K562 (cell line): ENCODE measurements around the gene F11R. TPM values are rescaled to one million over a fixed set of nuclear protein-coding genes. Genes with fewer than 3 reads are reported as not detected.

Experiments
- BMI1 ChIP-seq: fragments of 150-350 bp; IDR thresholded peaks from 2 replicates; pipeline ENCODE4 v1.6.1; 2014; ENCODE audit warnings: low read length
- E2F3 ChIP-seq: fragments of 250-450 bp; sonication (Bioruptor Pico); IDR thresholded peaks from 2 replicates; pipeline ENCODE4 v1.4.0; 2020; ENCODE audit warnings: mild to moderate bottlenecking
- GTF2F1 ChIP-seq: IDR thresholded peaks from 2 replicates; pipeline ENCODE4 v1.6.1; 2011; ENCODE audit warnings: low read depth, low read length, improper control_type of control experiment
- KDM4B ChIP-seq, 2 experiments: fragments of 450-650 bp in 1 of 2; sonication (generic) in 1 of 2; IDR thresholded peaks; 2 replicates each; pipeline ENCODE4 v1.6.1; 2016 to 2017; ENCODE audit warnings: borderline replicate concordance in 2 of 2, antibody characterized with exemption in 1 of 2, low read depth in 1 of 2, mild to moderate bottlenecking in 1 of 2
- LCOR ChIP-seq: sonication (generic); formaldehyde crosslinking; IDR thresholded peaks from 2 replicates; pipeline ENCODE4 v1.8.0; 2022; ENCODE audit warnings: mild to moderate bottlenecking, missing genetic modification reagents
- MAZ ChIP-seq, 2 experiments: fragments of 450-650 bp in 1 of 2; sonication (generic) in 1 of 2; formaldehyde crosslinking; IDR thresholded peaks in 1 of 2; conservative IDR thresholded peaks in 1 of 2; 2 replicates each; pipeline versions ENCODE4 v1.4.0 to v1.5.0; 2020; ENCODE audit warnings: mild to moderate bottlenecking in 1 of 2, missing genetic modification reagents in 1 of 2
- RBM14 ChIP-seq: fragments of 200-400 bp; formaldehyde crosslinking; IDR thresholded peaks from 2 replicates; pipeline ENCODE4 v1.6.1; 2018; ENCODE audit warnings: low read depth, mild to moderate bottlenecking, low read length, moderate library complexity, borderline replicate concordance; ENCODE audit not compliant: insufficient read depth
- SMARCA4 ChIP-seq: fragments of 450-650 bp; IDR thresholded peaks from 2 replicates; pipeline ENCODE4 v1.6.1; 2016
- SP1 ChIP-seq: sonication (generic); formaldehyde crosslinking; IDR thresholded peaks from 2 replicates; pipeline ENCODE4 v1.8.1; 2022; ENCODE audit warnings: mild to moderate bottlenecking, missing genetic modification reagents
- TBP ChIP-seq: optimal IDR thresholded peaks from 2 replicates; pipeline ENCODE3; 2011; ENCODE audit warnings: low read depth, low read length, improper control_type of control experiment
- ZNF143 ChIP-seq: sonication (generic); formaldehyde crosslinking; IDR thresholded peaks from 2 replicates; pipeline ENCODE4 v1.9.0; 2022; ENCODE audit warnings: mild to moderate bottlenecking, missing genetic modification reagents
- ZNF175 ChIP-seq: fragments of 200-800 bp; sonication (Bioruptor generic); IDR thresholded peaks from 2 replicates; pipeline ENCODE4 v1.6.1; 2016; ENCODE audit warnings: low read depth, mild to moderate bottlenecking, missing genetic modification characterization, missing compliant biosample characterization
- ZNF76 ChIP-seq: fragments of 250-450 bp; sonication (Bioruptor Pico); IDR thresholded peaks from 2 replicates; pipeline ENCODE4 v1.4.0; 2020; ENCODE audit warnings: mild to moderate bottlenecking, moderate library complexity, borderline replicate concordance
- ZNF77 ChIP-seq: fragments of 250-450 bp; sonication (Bioruptor Pico); IDR thresholded peaks from 2 replicates; pipeline ENCODE4 v1.5.0; 2020
- polyA plus RNA-seq, 8 experiments: library from polyadenylated mRNA; depleted of rRNA in 4 of 8; stranded (reverse) in 5 of 8; unstranded in 3 of 8; fragments of >200 nt; fragmentation: Nextera tagmentation in 2 of 8; fragmentation: Illumina TruSeq in 1 of 8; extraction: Ambion mirVana in 2 of 8; extraction: Trizol in 1 of 8; gene quantifications; 2 replicates each; pipeline versions ENCODE4 v1.2.1 to v1.2.3, GENCODE V29; 2011 to 2014; ENCODE audit warnings: inconsistent platforms in 1 of 8, missing spikeins in 1 of 8
- total RNA-seq, 7 experiments: library from RNA; depleted of rRNA in 6 of 7; stranded (reverse); fragments of >200 nt in 6 of 7; fragmentation: Illumina TruSeq in 2 of 7; extraction: Trizol in 2 of 7; gene quantifications; 2 replicates each; pipeline versions ENCODE4 v1.2.1 to v1.2.3, GENCODE V29; 2011 to 2021; ENCODE audit warnings: low replicate concordance in 1 of 7
- TF ChIP-seq, protein P1 (sequence below): fragments of 450-650 bp; IDR thresholded peaks from 2 replicates; pipeline ENCODE4 v1.7.0; 2016; ENCODE audit warnings: borderline replicate concordance
- TF ChIP-seq, protein P2 (sequence below): IDR thresholded peaks from 3 replicates; pipeline ENCODE4 v1.6.1; 2011; ENCODE audit warnings: borderline replicate concordance, mild to moderate bottlenecking; ENCODE audit not compliant: insufficient read length, insufficient read depth
- TF ChIP-seq, protein P3 (sequence below): fragments of 450-650 bp; formaldehyde crosslinking; IDR thresholded peaks from 2 replicates; pipeline ENCODE4 v1.4.0; 2020; ENCODE audit warnings: mild to moderate bottlenecking
- TF ChIP-seq, protein P4 (sequence below): fragments of 250-450 bp; sonication (Bioruptor Pico); IDR thresholded peaks from 2 replicates; pipeline ENCODE4 v1.8.0; 2022; ENCODE audit warnings: inconsistent platforms
- TF ChIP-seq, protein P5 (sequence below): fragments of 250-450 bp; sonication (Bioruptor Pico); IDR thresholded peaks from 2 replicates; pipeline ENCODE4 v1.5.0; 2022; ENCODE audit warnings: mild to moderate bottlenecking

F11R gene
- total and polyA plus RNA-seq, 9 of the 15 experiments (the other 6 are each of a cell fraction or from before 2014, with no cell fraction given), result 27.4 to 187 (median 52.5) TPM

DNA sequence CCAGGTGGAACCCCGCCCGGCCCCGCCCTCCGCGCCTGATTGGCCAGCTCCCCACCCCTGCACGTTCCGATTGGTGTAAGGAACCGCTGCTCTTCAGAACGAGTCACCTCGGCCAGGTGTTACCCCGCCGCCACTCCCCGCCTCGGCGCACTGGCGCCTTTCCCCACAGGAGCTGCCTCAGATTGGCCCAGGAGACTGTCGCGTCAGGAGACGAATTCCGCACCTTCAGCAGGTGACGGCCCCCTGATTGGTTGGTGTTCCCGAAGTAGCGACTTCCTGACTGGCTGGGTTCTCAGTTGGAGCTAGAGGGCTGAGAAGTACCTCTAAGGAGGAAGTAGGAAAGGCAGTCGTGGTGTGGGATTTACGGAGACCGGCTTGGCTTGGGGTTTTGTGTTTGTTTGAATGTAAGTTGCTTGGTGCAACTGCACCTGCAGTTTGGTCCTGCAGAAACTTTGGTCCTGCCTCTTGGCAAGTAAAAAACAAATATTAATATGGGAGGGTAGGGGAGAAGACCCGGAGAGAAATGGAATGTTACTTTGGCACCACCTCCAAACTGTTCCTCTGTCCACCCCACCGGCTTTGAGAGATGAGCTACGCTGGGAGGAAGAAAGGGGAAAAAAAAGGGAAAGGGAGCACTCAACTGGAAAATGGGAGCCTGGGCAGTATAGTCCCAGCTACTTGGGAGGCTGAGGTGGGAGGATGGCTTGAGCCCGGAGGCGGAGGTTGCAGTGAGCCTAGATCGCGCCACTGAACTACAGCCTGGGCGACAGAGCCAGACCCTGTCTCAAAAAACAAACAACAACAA lies 415 bp upstream of the F11R start (continued):
- TF ChIP-seq, protein P1, sequence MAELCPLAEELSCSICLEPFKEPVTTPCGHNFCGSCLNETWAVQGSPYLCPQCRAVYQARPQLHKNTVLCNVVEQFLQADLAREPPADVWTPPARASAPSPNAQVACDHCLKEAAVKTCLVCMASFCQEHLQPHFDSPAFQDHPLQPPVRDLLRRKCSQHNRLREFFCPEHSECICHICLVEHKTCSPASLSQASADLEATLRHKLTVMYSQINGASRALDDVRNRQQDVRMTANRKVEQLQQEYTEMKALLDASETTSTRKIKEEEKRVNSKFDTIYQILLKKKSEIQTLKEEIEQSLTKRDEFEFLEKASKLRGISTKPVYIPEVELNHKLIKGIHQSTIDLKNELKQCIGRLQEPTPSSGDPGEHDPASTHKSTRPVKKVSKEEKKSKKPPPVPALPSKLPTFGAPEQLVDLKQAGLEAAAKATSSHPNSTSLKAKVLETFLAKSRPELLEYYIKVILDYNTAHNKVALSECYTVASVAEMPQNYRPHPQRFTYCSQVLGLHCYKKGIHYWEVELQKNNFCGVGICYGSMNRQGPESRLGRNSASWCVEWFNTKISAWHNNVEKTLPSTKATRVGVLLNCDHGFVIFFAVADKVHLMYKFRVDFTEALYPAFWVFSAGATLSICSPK, result 0 out of 2 replicates have a peak, but pooled peaks have one; percentile 65
- TF ChIP-seq LCOR (CRISPR knock-in tag) (peak; percentile 12; the same call in 1 of the 2 replicates), SP1 (no peak; the same call in 1 of the 2 replicates), ZNF77 (CRISPR knock-in tag) (no peak), BMI1 (no peak), MAZ (CRISPR knock-in tag; conservative IDR thresholded peaks at IDR 0.05 in 1 of 2, IDR thresholded peaks at IDR 0.05 in 1 of 2) (no peak), ZNF143 (no peak), GTF2F1 (no peak), RBM14 (no peak), ZNF76 (CRISPR knock-in tag) (no peak), KDM4B (IDR thresholded peaks at IDR 0.05; ENCODE audit: borderline replicate concordance in 2 of 2, low read depth in 1 of 2) (no peak), SMARCA4 (peak; percentile 22; the same call in 1 of the 2 replicates), E2F3 (CRISPR knock-in tag) (no peak), ZNF175 (CRISPR knock-in tag) (no peak), TBP (peak; percentile 64)
- TF ChIP-seq, protein P2, sequence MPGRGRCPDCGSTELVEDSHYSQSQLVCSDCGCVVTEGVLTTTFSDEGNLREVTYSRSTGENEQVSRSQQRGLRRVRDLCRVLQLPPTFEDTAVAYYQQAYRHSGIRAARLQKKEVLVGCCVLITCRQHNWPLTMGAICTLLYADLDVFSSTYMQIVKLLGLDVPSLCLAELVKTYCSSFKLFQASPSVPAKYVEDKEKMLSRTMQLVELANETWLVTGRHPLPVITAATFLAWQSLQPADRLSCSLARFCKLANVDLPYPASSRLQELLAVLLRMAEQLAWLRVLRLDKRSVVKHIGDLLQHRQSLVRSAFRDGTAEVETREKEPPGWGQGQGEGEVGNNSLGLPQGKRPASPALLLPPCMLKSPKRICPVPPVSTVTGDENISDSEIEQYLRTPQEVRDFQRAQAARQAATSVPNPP, result no peak
- TF ChIP-seq, protein P3, sequence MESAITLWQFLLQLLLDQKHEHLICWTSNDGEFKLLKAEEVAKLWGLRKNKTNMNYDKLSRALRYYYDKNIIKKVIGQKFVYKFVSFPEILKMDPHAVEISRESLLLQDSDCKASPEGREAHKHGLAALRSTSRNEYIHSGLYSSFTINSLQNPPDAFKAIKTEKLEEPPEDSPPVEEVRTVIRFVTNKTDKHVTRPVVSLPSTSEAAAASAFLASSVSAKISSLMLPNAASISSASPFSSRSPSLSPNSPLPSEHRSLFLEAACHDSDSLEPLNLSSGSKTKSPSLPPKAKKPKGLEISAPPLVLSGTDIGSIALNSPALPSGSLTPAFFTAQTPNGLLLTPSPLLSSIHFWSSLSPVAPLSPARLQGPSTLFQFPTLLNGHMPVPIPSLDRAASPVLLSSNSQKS (CRISPR knock-in tag), result no peak
- TF ChIP-seq, protein P4, sequence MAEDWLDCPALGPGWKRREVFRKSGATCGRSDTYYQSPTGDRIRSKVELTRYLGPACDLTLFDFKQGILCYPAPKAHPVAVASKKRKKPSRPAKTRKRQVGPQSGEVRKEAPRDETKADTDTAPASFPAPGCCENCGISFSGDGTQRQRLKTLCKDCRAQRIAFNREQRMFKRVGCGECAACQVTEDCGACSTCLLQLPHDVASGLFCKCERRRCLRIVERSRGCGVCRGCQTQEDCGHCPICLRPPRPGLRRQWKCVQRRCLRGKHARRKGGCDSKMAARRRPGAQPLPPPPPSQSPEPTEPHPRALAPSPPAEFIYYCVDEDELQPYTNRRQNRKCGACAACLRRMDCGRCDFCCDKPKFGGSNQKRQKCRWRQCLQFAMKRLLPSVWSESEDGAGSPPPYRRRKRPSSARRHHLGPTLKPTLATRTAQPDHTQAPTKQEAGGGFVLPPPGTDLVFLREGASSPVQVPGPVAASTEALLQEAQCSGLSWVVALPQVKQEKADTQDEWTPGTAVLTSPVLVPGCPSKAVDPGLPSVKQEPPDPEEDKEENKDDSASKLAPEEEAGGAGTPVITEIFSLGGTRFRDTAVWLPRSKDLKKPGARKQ (CRISPR knock-in tag), result no peak
- TF ChIP-seq, protein P5, sequence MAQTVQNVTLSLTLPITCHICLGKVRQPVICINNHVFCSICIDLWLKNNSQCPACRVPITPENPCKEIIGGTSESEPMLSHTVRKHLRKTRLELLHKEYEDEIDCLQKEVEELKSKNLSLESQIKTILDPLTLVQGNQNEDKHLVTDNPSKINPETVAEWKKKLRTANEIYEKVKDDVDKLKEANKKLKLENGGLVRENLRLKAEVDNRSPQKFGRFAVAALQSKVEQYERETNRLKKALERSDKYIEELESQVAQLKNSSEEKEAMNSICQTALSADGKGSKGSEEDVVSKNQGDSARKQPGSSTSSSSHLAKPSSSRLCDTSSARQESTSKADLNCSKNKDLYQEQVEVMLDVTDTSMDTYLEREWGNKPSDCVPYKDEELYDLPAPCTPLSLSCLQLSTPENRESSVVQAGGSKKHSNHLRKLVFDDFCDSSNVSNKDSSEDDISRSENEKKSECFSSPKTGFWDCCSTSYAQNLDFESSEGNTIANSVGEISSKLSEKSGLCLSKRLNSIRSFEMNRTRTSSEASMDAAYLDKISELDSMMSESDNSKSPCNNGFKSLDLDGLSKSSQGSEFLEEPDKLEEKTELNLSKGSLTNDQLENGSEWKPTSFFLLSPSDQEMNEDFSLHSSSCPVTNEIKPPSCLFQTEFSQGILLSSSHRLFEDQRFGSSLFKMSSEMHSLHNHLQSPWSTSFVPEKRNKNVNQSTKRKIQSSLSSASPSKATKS, result no peak
